Measurements from ENCODE around the gene GULP1.

GRCh38 chr2:188291617-188292347, at the start of gene GULP1:
- no peak for TF ChIP-seq ZNF70 (CRISPR knock-in tag; IDR thresholded peaks at IDR 0.05)
- no peak for TF ChIP-seq ZNF8 (CRISPR knock-in tag; IDR thresholded peaks at IDR 0.05)
- TF ChIP-seq PATZ1 (CRISPR knock-in tag; IDR thresholded peaks at IDR 0.05; ENCODE audit: borderline replicate concordance): no peak
